GM21786 (cell line): Measurements from ENCODE around the gene SMOC2.

Experiments
- ATAC-seq: cut with Tn5 transposase; IDR thresholded peaks from one replicate; pipeline ENCODE4 v1.9.1; 2021; ENCODE audit not compliant: unreplicated experiment

Gene SMOC2

GRCh38 chr6:168479421-168479820 is 38.4 kb downstream of the SMOC2 start:
- ATAC-seq: no peak

DNA sequence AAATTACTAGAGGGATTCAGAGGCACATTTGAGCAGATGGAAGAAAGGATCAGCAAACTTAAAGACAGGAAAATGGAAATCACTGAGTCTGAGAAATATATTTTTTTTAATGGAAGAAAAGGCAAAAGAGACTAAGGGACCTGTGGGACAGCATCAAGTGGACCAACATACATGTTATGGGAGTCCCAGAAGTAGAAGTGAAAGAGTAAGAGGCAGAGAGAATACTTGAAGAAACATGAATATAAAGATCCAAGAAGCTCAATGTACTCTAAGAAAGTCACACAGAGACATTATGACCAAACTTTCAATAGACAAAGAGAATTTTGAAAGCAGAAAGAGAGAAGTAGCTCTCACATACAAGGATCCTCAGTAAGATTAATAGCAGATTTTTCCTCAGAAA is 39.5 kb downstream of the SMOC2 start:
- ATAC-seq: no peak

GRCh38 chr6:168485818-168486217 is 44.8 kb downstream of the SMOC2 start:
- no peak for ATAC-seq

DNA sequence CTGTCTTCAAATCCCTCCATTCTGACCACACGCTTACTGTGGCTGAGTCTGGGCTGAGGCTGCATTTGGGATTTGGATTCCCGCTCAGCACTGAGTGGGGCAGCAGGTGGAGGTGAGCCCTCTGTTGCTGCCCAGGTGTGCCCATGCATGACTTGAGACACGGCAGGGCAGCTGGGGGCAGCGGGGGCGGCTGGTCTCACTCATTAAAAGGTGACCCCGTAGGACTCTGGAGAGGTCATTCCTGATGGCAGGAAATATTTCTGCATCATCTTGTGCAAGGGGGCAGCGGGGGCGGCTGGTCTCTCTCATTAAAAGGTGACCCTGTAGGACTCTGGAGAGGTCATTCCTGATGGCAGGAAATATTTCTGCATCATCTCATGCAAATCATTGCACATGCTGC is 49.8 kb downstream of the SMOC2 start:
- no peak for ATAC-seq

DNA sequence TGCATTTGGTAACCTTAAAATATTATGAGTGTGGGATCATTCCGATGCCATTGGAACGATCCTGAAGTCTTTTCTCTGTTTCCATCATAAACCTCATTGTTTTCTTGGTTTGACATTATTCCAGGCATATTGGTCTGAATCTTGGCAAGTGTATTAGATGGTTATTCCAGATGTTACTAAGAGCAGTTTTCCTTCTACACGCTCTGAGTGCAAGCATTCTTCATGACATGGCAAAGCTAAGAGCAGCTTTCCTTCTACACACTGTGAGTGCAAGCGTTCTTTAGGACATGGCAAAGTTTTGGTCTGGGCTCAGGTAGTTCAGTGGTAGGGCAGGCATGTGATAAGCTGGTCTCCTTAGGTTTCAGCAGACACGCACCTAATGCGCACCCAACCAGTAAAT is 53.0 kb downstream of the SMOC2 start:
- ATAC-seq: no peak

DNA sequence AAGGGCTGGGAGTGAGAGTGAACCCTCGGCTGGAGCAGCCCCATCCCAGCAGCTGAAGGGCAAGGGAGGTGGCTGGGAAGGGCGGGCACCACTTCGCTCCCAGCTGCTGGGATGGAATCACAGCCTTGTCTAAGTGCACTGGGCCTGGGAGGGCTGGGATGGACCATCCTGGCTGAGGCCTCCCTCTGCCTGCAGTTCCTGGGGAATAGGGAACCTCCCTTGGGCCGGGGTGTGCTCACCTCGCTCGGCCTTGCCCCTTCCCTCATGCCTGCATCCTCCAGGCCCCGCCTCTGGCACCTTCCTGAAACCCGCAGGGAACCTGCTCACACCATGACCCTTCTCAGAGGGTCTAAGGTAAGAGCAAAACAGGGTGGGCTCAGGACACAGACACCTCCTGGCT is 53.7 kb downstream of the SMOC2 start:
- no peak for ATAC-seq

DNA sequence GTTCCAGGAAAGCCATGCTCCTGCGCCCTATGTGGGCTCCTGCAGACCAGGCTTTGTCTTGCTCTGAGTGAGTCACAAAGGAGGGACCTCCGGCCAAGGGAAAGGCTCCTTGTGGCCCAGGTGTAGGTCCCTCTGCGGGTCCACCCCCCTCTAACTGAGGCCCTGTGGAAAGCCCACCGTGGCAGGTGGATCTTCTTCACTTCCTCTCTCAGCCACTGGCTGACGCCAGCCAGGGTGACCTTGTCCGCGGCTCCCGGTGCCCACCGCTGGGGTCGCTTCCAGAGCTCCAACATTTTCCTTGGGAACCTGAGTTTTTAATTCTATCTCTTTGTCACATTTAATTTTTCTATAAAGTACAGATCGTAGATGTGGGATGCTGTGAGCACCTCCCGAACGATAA is 54.1 kb downstream of the SMOC2 start:
- ATAC-seq: no peak

GRCh38 chr6:168495636-168496035 is 54.7 kb downstream of the SMOC2 start:
- ATAC-seq: no peak

DNA sequence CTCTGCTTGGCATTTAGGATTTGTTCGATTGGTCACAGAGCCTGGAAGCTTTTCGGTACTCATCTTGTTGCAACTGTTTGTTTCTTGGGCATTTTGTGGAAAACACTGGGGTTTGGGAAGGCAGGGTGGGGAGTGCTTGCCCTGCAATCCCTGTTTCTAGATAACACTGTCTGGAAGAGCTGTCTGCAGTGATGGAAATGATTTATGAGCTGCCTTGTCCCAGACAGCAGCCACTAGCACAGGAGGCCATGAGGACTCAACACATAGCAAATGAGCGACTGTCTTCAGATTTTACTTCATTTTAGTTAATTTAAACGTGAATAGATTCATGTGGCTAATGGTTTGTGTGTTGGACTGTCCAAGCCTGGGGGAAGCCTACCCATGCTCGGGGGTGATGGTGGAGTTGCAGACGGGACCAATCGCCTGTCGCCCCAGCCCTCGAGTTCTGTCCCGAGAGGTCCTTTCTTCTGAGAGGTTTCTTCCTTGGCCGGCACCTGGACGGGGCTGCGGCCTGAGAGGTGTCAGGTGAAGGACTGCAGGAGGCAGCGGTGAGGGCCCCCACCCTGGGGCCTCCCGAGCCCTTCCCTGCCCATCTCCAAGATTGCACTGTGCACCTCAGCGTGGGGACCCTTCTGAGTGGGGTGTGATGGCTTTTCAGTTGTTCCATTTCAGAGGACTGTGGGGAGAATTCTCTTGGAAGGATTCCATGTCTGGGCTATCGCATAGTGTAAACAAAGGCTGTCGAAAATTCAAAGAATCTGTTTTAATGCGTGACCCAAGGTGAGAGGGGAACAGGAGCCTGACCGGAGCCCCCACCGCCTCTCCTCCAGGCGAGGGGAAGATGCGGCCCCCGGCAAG is 55.4 kb downstream of the SMOC2 start:
- no peak for ATAC-seq

DNA sequence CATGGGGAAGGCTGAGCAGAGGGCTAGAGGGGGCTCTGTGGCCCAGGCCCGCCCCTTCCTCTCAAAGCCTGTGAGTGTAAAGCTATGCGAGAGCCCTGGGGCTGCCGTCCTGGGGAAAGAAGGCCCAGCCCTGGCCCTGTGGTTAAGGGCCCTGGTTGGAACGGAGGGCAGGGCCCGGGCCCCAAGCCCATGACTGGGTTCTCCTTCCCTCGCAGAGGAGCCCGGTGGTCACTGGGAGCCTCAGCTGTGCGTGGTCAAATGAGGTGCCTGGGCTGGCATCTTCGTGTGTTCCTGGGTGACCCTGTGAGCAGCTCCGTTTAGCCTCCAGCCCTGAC is 56.0 kb downstream of the SMOC2 start:
- ATAC-seq: no peak

DNA sequence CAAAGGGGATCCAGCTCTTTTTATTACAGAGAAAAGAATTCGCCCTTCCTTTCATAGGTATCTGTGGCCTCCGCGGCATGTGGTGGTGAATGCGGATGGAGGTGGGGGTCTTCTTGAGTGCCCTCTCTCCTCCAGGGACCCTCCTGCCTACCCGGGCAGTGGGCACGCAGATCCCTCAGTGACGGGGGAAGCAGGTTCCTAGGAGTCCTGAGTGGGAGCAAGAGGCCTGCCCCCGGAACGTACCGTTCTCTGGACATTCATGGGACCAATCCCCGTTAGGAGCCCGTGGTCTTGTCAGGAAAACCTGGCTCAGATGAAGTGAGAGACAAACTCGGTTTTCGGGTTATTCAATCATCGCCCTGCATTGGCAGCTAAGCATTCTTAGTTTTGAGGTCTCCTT is 56.4 kb downstream of the SMOC2 start:
- ATAC-seq: no peak

- no peak for ATAC-seq
Measured at GRCh38 chr6:168498161-168498843, 57.3 kb downstream of the SMOC2 start.

DNA sequence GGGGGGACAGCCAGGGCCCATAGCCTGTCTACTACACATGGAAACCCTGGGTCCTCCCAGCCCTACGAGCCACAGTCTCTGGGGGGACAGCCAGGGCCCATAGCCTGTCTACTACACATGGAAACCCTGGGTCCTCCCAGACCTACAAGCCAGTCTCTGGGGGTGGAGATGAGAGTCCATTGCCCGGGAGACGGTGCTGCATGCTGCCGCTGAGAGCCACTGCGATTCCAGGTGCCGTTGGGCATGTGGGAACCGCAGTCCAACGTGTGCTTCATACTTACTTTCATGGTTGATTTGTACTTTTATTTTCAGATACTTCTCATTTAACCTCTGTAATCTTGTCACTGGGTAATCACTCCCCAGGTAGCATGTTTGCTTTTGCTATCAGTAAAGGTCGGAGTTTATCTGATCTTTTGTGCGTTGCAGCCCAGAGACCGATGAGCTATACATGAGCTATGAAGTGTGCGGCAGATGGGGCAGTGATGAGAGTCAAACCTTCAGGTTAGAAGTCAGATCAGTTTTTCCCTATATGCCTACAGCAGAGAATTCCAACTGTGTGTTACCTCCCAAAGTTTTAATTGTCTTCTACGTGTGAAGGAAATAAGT is 58.2 kb downstream of the SMOC2 start:
- no peak for ATAC-seq

GRCh38 chr6:168500519-168500918 is 59.5 kb downstream of the SMOC2 start:
- ATAC-seq: no peak

DNA sequence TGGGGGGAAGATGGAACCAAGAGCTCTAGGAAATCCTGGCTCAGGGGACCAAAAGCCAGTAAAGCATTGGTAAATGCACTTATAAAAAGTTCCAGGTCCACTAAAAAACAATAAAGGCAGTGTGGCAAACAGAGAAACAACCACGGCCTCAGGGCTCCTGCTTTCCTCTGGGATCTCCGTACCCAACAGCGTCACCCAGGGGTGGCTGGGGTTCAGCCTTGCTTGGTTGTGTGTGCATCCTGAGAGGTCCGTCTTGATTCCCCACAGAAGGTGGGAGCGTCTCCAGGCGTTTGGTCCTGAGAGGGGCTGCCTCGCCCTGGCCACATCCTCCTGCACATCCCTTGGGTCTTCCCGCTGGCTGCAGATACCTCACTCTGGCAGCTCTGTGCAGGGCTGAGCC is 60.6 kb downstream of the SMOC2 start:
- ATAC-seq: no peak

DNA sequence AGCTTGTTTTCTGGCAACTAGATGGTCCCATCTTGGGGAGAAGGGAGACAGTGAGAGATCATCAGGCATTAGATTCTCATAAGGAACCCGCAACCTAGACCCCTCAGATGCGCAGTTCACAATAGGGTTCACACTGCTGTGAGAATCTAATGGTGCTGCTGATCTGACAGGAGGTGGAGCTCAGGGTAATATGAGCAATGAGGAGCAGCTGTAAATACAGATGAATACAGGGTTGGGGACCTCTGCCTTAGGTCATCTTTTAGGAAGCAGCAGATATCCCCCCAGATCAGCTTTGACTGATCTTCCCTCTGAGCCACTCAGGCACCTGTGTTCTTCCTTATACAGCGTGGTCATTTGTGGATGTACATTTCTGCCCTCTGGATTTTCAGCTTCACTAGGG is 63.4 kb downstream of the SMOC2 start:
- ATAC-seq: no peak

- ATAC-seq: no peak
Measured at GRCh38 chr6:168506460-168506859, 65.5 kb downstream of the SMOC2 start.

- ATAC-seq: no peak
Measured at GRCh38 chr6:168507297-168507696, 66.3 kb downstream of the SMOC2 start.

GRCh38 chr6:168507730-168508129 is 66.7 kb downstream of the SMOC2 start:
- ATAC-seq: no peak

- ATAC-seq: no peak
Measured at GRCh38 chr6:168508903-168509302, 67.9 kb downstream of the SMOC2 start.

GRCh38 chr6:168513766-168514165 is 72.8 kb downstream of the SMOC2 start:
- ATAC-seq: no peak

DNA sequence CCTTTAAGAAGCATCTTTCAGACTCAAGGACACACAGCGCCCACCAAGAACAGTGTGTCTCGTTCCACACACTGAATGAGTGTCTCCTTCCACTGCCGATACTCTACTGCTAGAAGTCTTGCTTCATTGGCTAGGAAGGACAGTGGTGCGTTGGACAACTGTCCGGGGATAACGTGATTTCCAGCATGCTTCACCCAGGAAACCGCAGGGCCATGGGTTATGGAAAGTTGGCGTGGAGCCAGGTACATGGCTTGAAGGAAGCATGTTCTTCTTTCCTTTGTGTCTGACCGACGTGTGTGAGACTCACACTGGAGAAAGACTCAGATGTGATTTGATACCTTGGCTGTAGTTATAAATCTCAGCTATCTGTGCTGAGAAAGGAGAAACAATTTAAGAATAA is 73.2 kb downstream of the SMOC2 start:
- no peak for ATAC-seq
